Right renal cortex interstitium (tissue), 3 donors: ENCODE measurements around the gene IL1R2. TPM values are rescaled to one million over a fixed set of nuclear protein-coding genes. Genes with fewer than 3 reads are reported as not detected.

Experiments
- DNase-seq, 3 donors: peaks; one replicate each; pipeline ENCODE4 v3.0.0-alpha.2; 2013; ENCODE audit warnings: low read depth in 3 of 3, low spot score in 2 of 3
- polyA plus RNA-seq, 3 donors: library from polyadenylated mRNA; unstranded; fragments of 120-200 nt; gene quantifications; one replicate each; pipeline ENCODE4 v1.2.1, GENCODE V29; 2013; ENCODE audit not compliant: insufficient read length in 3 of 3

IL1R2 gene
- polyA plus RNA-seq, 3 donors = 0.26 to 0.75 (median 0.43) TPM

DNA sequence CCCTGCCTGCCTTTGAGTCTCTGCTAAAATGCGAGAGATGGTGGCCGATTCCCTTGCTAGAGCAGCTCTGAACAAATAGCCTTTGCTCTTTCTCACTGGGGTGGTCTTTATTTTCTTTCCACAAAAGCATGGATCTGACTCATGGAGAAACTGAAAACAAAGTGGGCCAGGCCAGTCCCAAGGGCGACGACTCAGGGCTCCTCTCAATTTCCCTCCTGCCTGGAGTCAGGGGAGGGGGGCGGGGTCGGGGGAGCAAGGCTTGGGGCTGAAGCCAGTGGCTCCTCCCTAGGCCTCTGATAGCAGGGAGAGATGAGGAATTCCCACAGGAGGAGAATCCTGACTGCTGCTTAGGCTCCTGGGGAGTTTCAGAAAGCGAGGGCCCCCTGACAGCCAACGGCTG is 17.1 kb upstream of the IL1R2 start:
- DNase-seq = no peak

DNA sequence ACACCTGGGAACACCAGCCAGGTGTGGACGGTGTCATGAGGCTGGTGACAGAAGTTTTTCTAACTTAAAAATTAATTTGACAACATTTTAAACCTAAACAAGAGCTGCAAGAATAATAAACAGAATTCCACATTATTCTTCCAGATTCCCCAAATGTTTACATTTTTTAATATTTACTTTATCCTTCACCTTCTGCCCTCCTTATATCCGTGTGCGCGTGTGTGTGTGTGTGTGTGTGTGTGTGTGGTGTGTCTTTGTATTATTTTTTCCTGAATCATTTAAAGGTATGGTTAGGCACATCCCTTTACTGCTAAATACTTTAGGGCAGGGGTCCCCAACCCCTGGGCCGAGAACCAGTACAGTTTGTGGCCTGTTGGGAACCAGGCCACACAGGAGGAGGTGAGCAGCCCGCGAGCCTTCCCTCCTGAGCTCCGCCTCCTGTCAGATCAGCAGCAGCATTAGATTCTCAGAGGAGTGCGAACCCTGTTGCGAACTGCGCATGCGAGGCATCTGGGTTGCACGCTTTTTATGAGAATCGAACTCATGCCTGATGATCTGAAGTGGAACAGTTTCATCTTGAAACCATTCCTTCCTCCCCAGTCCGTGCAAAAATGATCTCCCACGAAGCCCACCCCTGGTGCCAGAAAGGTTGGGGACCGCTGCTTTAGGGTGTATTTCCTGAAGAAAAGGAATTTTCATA is 16.4 kb upstream of the IL1R2 start:
- DNase-seq = no peak

DNA sequence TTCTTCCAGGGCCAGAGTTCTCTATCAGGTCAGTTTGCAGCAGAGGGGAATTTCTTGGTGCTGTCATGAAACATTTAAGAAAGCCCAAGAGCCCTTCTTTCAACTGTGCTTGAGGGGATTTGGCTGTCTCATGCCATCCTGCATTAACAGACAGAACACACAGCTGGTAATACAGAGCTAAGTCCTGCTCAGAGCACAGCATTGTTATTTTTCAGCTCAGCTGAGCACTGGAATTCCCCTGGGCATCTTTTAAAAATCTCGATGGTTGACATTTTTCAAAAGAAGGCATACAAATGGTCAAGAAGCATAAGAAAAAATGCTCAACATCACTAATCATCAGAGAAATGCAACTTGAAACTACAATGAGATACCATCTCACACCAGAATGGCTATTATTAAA is 14.9 kb upstream of the IL1R2 start:
- no peak for DNase-seq

DNA sequence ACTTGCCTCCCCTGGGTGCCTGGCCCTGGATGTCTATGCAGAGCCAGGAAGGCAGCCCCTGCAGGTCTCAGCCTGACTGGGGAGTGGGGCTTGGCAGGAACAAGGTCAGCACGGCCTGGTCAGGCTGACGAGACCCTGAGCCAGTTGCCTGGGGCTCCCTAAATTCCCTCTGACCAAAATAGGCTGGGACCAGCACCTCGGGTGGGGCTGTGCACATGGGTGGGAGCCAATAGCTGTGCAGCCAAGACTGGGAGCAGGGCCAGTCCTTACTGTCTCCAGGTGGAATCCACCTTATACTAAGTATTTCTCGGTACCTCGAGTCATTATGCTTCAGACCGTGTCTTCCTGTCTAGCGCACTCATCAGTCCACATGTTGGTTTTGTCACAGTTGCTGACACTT is 11.4 kb upstream of the IL1R2 start:
- no peak for DNase-seq

DNA sequence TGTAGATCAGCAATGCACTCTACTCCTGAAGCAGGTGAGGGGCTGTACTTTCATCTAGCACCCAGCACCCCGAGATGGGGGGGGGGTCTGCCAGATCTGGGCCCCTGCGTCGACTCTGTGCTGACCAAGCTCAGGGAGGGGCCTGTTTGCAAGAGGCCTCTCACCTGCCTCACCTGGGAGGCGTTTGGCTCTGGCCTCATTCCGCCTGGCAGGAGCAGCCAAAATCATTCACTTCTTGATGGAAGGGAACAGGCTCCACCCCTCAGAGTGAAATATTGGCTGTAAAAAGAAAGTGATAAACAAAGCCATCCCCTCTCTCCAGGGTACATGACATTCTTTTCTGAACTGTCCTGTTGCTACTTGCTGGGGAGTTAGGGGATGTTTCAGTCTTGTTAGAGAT is 10.7 kb upstream of the IL1R2 start:
- no peak for DNase-seq

DNA sequence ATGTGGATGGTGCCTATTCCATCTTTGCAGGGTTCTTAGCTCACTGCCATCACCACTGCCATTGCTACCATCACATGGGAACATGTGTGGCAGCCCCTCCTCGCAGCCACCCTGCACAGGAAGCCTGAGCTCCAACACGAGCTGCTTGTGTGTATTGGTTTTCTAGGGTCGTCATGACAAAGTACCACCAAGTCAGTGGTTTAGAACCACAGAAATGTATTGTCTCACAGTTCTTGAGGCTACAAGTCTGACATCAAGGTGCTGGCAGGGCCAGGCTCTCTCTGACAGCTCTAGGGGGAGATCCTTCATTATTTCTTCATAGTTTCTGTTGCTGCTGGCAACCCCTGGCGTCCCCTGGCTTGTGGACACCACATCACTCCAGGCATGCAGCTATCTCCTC is 10.3 kb upstream of the IL1R2 start:
- DNase-seq = no peak

DNA sequence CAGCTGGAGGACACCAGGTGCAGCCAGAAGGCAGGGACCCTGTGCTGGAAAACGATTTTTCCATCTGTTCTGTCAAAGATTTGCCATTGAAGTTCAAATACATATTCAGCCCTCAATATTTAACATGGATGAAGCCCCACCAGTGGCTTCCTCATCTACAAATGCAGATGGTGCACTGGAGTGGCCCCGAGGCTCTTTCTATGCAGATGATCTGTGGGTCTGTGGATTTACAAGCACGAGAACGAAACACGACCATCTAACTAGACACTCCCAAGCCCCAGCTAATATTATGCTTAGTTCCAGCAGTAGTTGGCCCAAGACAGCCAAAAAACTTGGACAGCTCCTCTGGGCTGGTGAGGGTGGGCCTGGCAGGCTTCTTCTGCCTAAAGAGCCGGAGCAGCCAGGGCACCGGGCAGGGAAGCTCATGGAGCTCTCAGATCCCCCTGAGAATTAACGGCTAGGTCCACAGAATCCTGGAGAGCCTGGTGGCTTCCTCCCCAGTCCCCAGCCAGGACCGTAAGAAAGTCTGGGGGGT is 9.2 kb upstream of the IL1R2 start:
- no peak for DNase-seq

DNA sequence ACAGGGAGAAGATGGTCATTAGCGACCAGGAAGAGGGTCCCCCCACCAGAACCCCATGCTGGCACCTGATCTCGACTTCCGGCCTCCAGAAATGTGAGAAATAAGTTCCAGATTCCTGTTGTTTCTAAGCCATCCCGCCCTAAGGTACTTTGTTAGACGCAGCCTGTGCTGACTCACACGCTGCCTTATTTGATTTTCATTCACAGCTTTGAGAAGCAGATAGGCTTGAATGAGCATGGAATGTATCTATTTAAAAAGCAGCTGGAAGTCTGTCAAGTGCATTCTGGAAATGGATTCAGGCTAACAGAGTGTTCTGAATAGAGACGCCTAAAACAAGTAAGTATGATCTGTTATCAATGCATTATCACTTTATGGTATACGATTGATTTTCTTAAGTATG is 8.3 kb upstream of the IL1R2 start:
- DNase-seq = no peak

DNA sequence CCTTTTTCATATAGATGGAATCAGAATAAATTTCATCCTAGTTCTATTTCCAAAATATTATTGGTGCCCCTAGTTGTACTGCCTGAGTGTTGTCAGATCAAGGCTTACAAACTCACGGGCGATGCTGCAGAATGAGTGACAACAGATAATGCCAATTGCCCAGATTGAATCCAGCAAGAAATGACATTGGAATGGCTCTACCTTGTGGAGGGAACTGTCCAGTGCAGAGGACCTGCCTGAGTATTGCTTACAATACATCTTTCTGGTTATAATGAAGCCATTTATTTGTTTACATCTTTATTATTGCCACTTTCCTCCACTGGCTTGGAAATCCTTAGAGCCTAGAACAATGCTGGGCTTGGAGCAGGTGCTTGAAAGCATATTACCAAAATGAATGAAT is 7.8 kb upstream of the IL1R2 start:
- DNase-seq = no peak

DNA sequence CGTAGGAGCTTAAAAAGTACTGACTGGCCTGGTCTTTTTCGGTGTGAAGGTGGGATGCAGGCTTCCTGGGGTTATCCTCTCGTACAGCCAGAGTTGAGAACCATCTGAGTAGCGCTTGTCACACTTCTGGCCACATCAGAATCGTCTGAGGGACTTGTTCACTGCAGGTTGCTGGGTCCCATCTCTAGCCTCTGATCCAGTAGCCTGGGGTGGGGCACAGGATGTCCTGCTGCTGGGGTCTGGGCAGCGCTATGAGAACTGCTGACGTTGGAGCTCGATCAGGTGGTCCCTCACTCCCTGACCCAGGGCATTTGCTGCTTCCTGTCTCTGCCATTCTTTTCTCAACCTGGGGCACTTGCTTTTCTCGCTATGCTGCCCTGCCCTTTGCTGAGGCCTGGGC is 7.1 kb upstream of the IL1R2 start:
- no peak for DNase-seq

DNA sequence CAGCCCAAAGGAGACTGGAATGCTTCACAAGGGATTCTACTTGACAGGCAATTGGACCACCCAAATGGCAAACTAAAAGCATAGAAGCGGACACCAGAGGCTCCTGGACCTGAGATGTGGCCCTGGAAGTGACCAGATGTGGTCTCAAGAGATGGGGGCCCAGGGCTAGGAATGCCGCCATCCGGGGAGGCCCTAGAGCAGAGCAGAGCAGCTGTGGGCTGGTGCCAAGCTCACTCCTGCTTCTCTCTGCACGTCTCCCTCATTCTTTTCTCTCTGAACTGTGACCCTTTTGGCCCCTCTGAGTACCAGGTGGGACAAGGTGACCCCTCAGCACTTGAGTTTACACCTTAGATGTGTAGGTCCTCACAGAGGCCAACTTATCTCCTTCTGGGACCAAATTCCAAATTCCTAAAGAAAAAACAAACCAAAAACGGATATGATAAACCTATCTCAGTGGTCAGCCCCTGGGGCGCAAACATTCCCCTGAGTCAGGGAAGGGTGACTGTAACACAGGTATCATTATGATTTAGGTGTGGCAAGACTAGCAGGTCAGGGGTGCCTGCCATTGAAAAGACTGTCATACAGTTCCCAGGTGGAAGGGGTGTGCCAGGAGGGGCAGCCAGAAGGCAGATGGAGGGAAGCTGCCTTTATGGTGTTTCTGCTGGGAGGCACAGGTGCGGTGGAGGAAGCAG is 6.5 kb upstream of the IL1R2 start:
- no peak for DNase-seq

DNA sequence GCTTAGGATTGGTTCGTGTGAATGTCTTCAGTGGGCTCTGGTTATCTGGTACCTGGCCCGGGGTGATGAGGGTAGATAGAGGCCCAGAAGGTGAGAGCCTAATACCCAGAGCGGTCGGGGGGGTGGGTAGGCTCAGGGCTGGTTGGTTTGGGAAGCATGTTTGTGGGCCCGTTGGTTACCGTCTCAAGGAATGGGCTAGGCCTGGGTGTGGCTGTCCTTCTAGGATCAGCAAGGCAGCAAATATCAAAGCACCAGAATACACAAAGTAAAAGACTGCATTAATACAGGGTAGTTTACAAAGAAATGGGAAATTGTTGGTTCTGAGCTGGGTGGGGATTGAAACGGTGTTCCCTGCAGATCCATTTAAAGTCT is 6.0 kb upstream of the IL1R2 start:
- no peak for DNase-seq

DNA sequence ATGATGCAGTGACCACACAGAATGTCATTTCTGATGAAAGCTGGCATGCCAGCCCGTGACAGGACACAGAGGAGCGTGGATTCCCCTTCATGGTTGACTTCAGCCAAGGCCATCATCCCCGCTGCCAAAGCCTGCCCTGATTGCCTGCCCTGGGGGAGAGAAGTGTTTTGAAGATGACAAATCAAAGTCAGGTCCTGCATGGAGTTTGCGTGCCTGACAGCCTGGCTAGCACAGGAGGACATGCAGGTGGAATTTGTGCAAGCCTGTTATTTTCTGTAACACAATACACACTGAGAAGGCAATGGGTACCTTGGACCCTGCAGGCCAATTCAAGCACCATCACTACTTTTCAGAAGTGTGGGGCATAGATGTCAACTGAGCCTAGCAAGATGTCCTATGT is 5.4 kb upstream of the IL1R2 start:
- DNase-seq = no peak

DNA sequence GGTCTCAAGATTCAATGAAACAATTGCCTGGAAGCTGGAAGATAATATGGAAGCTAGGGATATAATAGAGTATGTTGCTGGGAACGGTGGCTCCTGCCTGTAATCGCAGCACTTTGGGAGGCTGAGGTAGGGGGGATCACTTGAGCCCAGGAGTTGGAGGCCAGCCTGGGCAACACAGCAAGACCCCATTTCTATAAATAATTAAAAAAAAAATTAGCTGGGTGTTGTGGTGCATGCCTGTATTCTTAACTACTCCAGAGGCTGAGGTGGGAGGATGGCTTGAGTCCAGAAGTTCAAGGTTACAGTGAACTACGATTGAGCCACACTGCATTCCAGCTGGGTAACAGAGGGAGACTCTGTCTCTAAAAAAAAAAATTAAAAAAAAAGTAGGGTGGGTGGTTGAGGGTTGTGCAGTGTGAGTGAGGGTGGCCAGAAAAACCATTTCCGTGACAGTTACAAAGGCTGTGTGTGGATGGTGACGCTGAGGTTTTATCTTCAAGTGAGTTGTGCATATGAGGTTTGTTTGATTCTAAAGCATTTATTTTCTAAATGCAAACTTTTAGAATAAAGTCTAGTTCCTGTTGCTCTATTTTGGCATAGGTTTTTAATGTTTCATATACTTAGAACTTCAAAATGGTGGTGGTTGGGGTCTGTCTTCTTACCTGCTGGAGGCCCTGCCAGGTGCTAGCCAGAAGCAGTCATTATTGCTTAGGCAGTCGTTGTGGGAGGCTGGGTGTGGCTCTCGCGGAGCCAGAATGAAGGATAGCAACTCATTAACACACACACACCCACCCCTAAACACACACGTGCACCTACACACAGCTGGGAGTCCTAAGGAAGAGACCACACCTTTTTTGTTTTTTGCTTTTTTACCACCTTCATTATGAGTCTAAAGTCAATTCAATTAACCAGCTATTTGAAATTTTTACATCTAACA is 4.7 kb upstream of the IL1R2 start:
- DNase-seq = no peak

DNA sequence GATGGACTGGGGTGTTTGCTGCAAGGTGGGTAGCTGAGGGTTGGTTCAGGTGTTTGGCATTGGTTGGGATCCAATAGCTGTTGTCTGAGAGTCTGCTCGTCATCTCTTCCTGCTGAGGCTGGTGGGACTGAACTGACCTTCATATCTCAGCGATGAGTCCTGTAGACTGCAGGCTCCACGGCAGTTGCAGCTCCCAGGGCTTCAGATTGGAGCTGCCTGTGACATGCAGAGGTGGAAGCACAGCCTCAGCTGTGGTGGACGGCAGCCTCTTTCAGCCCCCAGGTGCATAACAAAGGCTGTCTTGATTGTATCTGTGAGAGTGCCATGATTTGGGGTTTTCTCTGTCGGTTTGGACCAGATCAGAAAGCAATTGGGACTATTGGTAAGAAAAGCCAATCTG is 3.9 kb upstream of the IL1R2 start:
- DNase-seq = no peak

DNA sequence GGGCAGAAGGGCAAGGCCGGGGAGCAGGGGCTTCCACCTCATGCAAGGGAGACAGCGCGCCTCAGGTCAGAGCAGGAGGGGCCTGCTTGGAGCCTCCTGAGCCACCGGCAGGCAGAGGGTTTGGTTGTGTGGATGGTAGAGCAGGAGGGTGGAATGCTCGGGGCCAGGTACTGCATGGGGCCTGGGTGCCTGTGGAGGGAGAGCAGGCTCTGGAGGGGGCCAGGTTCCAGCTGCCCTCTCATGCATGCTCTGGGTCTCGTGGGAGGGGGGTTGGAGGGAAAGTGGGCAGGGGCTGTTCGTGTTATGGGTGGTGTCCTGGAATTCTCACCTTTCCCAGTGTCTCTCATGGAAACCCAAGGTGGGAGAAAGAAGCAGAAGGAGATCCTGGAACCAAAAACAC is 3.2 kb upstream of the IL1R2 start:
- DNase-seq = no peak

DNA sequence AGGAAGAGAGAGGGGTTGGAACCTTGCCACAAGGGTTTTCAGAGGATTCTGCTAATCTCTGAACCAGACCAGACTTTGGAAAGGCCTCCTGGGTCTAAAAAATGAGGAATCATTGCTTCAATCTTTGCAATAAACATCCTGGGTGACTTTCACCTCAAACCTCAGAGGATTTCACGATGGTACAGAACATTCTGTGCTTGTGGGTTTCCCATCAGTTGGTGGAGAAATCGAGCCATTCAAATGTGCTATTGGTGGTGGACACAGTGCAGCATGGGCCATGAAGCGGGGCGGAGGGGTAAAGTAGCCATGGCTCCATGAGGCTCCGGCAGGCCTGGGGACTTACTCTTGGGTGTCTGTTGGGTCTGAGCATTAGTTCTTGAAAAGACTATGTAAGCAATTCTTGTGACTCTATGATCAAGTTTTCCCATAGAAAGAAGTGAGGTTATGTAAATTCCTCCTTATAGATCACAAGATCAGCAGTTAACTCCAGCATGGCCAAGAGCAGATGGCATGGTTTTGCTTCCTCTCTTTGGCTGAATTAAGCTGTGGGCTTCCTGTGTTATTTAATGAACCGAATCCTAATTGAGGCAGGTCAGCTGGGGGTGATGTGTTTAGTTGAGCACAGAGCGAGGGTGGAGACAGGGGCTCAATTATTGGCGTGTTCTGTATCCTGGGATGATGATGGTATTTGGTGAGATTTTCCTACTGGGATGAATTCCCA is 1.9 kb upstream of the IL1R2 start:
- DNase-seq = no peak

DNA sequence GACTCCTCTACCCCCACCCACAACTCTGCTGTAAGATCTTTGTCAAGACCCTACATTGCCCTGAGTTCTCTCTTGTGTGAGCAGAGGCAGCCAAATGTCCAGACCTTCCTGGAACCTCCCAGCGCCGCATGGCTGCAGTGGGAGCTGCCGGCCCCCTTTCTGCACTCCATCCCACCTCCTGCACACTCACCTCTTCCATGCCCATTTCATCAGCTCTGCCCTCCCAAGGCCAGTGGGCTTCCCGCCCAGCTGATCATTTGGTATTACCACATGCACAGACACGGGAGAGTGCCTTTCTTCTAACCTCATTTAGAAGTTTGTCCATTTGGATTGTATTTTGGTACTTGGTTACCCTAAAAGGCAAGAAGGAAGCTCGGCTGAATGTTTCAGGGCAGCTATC is 2.0 kb downstream of the IL1R2 start:
- no peak for DNase-seq

DNA sequence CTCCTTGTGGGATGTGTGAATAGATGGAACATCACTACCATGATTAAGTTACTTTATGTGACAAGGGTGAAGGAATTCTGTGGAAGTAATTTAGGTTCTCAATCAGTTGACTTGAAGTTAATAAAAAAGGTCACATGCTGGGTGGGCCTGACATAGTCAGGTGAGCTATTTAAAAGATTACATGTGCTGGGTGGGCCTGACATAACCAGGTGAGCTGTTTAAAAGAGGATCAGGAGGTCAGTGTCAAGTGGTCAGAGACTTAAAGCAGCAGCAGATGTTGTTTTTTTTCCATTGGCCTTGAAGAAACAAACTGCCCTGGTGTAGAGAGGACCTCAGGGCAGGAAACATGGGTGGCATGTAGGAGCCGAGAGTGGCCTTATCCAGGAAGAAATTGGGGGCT is 3.3 kb downstream of the IL1R2 start:
- DNase-seq = no peak

DNA sequence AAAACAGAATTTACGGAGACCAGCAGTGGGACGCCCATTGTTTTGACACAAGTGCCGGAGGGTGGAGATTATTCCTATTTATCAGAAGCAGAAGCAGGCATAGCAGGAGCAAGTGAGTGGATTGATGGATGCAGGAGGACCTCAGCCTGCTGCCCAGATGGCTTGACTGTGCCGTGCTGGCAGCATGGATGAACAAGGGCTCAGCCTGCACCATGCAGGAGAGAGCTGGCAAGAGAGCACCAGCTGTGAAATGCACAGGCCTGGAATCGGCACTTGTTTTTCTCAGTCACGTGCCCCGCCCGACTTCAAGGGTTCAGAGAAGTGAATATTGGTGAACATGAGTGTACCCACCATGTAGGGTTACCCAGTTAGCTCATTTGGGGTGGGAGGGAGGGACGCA is 4.0 kb downstream of the IL1R2 start:
- DNase-seq = no peak

DNA sequence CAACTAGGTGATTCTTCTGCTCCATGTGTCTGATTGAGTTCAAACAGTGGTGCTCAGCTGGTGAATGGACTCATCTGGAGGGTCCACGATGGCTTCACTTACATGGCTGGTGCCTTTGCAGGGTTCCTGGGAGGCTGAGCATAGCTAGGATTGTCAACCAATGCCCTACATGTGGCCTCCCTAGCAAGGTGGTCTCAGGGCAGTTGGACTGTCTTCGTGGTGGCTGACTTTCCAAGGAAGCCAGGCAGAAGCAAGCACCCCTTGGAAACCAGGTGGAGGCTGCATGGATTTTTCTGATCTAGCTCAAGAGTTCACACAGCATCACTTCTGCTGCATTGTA is 6.8 kb downstream of the IL1R2 start:
- DNase-seq = no peak
